HG03064 (cell line): ENCODE results near the gene FLNB.
"Not testable (repeated sequence)": the region's sequence is repeated elsewhere in the genome, so short reads cannot be mapped to it uniquely, and the experiment has no call there.

Source experiments
- ATAC-seq: cut with Tn5 transposase; IDR thresholded peaks from one replicate; pipeline ENCODE4 v1.9.1; 2021; ENCODE audit warnings: low read depth; ENCODE audit not compliant: unreplicated experiment

FLNB gene

DNA sequence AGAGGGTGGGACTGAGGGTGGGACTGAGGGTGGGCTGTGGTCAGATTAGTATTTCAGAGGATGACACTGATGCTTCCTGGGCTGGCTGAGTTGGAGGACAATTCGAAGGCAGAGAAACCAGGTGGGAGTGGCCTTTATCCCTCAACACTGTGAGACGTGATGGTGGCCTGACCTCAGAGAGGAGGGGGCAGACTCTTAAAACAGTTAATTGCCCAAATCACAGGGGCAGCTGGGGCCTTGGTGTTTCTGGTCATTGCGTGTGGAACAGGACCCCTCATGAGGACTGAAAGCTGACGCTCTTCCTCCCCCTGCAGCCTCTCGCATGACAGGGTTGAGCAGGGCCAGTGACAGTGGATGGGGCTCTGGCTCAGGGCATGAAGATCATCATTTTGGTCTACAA, 183.8 kb downstream of the FLNB start:
- ATAC-seq, result no peak

DNA sequence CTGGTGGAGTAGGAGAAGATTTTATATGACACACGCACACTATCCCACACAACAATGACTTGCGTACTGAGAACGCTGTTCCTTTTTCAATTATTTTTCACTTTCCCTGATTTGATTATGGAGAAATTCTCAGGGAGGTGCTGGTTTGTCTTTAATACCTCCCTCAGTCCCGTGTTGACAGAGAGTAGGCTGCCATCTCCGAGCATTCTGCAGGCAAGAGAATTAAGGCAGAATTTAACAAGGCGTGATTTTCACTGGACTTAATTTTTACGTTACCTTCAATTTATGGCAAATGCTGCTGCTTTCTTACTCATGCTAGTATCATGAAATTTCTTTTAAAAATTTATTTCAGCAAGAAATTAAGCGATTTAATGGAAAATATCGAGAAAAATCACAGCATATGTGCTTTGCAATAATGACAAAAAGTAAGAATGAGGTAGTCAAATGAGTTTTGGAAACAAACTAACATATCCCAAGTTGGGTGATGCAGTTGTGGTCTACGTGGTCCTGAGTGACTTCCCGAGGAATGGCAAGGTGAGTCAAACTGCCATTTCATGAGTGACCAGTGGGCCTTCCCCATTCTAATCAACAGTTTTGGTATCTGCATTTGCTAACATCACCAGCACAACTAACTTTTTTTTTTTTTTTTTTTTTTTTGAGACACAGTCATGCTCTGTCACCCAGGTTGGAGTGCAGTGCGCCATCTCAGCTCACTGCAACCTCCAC, 185.6 kb downstream of the FLNB start:
- no peak for ATAC-seq

GRCh38 chr3:58197588-58197987, 189.4 kb downstream of the FLNB start:
- ATAC-seq, result no peak

- no peak for ATAC-seq
These were observed 190.1 kb downstream of the FLNB start for GRCh38 chr3:58198362-58198761.

GRCh38 chr3:58198804-58199203, 190.6 kb downstream of the FLNB start:
- ATAC-seq, result no peak

- no peak for ATAC-seq
These were observed 192.0 kb downstream of the FLNB start for GRCh38 chr3:58200121-58200709.

DNA sequence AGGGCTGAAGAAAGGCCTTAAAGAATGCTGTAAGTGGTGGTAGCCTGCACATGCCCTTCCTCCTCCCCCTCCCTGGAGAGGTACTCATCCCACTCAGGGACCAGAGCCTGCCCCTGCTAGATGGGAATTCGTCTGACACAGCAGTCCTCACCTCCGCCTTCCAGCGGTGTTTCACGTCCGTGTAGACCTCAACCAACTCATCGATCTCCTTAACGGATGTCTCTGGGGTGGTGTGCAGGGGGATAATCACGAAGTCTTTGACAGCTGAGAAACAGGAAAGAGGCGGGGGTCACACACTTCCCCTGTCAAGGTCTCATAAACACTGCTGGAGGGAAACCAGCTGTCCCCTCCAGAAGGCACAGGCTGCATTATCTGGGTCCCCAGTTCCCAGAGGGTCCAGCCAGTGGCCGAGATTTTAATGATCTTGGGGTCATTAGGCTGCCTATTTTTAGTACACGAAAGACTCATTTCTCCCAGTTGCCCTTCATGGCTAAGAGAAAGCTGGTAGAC, 192.7 kb downstream of the FLNB start:
- ATAC-seq, result no peak

- ATAC-seq, result not testable (repeated sequence)
These were observed 193.2 kb downstream of the FLNB start for GRCh38 chr3:58201451-58201850.

GRCh38 chr3:58202917-58203360, 194.7 kb downstream of the FLNB start:
- peak; percentile 60 for ATAC-seq

DNA sequence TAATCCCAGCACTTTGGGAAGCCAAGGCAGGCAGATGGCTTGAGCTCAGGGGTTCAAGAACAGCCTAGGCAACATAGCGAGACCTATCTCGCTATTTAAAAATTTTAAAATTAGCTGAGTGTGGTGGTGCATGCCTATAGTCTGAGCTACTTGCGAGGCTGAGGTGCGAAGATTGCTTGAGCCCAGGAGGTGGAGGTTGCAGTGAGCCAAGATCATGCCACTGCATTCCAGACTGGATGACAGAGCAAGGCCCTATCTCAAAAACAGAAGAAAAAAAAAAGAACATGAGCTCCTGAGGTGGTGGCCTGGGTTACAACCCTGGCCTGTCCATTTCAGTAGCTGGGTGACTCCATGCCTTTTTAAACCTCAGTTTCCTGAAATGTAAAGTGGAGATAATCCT, 195.3 kb downstream of the FLNB start:
- ATAC-seq, result no peak

- ATAC-seq, result no peak
These were observed 196.5 kb downstream of the FLNB start for GRCh38 chr3:58204720-58205119.

DNA sequence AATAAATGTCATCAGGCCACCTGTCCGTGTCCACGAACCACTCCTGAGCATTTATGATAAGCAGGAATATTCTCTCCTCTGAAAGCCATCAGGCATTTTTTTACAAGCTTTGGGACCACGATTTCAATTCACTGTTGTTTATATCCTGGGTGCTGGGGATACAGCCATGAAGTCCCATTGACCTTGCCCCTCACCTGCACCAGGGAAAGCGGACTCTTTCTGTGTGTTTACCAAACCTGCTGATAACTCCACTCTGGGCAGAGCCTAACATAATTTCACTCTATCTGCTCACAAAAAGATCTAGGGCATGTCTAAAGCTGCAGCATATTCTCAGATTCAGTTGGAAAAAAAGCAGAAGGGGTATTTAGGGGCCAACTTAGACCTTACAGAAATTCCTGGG, 197.8 kb downstream of the FLNB start:
- ATAC-seq, result no peak

DNA sequence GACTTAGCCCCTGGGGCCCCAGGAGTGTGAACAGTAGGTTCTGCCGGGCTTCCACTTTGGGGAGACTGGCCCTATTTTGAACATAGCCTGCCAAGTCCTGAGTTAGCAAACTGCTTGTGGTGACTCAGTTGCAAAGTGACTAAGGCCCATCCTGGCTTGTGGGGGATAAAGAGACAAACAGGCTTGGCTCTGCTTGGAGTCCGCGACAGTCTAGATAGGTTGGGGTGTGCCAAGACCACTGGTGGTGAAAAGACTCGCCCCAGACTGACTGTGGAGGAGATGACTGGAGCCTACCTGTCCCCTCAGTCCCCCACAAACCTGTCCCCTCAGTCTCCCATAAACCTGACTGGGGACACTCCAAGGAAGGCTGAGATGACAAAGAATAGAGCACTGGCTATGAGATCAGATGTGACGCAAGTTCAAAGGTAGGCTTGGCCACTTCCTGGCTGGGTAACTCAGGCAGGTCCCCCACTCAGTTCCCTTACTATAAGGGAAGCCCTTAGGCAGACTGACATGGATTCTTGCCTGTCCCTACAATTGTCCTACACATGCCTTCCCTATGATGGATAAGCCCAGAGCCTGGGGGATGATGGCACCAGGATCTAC, 198.3 kb downstream of the FLNB start:
- ATAC-seq, result no peak

DNA sequence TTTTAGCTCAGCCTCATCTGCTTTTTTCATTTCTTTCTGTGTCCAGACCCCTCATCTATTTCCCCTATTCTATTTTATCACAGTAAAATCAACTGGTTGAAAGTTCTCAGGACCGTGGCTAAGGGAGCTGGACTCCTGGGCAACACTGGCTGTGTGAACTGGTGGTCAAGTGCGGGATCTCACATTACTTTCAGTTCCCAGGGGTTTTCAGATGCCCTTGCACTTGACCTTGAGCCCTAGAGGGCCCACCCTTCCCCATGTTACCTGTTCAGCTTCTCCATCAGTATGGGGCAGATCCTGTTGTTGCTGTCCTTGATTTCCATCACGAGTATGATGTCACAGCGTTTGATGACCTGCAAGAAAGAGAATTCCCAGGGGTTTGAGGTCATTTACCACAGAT, 199.7 kb downstream of the FLNB start:
- ATAC-seq, result no peak

DNA sequence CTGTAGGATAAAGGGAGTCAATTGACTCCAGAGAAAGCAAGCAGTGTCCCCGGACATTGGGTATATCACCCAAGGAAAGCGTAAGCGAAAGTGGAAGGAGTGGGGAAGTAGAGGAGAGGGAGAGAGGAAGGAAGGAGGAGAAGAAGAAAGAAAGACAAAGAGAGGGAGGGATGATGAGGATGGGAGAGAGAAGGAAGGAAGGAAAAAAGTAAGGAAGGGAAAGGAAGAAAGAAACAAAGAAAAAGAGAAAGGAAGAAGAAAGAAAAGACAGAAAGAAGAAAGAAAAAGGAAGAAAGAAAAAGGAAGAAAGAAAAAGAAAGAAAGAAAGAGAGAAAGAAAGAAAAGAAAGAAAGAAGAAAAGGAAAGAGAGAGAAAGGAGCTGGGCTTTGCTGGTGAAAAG, 201.7 kb downstream of the FLNB start:
- ATAC-seq, result no peak

DNA sequence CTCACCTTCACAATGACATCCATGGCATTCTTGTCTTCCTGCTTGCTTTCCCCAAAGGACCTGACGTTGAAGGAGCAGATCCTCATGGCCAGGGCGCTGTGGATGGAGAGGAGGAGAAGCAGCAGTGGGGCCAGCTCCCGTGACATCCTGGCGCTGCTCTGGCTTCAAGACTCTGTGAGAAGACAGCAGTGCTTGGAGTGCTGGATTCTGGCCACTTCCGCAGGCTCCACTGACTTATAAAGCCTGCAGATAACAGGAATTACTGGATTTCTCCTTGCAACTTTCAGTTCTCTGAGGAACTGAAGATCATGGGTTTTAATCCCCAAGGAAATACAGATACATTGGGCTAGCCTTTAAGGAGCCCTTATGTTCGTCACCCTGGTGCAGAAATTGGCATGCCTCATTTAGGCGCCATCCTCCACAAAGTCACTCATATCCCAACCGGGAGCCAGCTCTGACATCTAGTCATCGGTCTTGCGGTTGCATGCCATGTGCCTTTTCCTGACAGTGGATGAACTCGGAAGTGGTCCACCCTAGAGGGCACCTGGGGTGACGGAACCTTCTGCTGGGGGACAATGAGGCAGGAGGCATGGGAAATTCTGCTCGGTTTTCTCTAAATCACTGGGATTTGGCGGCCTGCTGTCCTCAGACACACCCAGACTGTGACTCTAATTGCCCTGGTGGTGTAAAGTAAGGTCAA, 202.7 kb downstream of the FLNB start, which contains the start of gene DNASE1L3:
DNASE1L3 (minus strand) TSS at position 212 of the 700 bp plus-strand sequence; CDS start at position 146, 66 bp downstream.
- no peak for ATAC-seq

DNA sequence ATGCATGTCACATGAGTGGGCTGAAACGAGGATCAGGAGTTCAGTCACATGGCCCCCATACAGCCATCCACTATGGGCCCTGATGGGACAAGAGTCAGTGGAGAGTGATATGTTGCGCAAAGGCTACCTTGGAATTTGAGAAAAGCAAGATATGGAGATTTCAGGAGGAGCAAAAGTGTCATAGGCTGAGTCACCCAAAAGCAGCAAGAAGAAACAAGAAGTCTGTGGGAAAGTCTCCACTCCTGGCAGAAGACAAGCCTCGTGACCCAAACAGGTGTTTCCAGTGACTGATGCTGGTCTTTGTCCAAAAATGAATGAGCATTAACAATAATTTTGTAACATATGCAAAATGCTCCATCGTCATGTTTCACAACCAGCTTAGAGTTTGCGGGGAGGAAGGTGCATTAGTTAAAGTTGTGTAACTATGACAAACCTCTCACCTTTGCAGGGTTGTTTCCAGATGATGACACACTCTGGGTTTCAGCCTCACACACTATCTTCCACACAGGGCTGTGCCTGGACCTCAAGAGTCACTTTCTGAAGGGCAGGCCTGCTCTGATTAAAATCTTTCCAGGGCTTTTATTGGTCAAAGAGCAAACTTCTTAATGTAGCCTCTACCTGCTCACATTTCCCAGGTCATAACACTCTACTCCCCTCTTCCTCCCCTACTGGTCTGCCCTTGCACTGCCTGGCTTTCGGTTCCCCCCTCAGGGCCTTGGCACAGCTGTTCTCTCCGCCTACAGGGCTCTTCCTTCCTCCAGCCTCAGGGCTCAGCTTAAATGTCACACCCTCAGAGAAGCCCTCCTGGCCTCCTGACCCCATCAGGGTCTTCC, 206.5 kb downstream of the FLNB start:
- ATAC-seq, result peak; percentile 77

GRCh38 chr3:58215317-58216025, 207.2 kb downstream of the FLNB start:
- peak; percentile 4 for ATAC-seq

DNA sequence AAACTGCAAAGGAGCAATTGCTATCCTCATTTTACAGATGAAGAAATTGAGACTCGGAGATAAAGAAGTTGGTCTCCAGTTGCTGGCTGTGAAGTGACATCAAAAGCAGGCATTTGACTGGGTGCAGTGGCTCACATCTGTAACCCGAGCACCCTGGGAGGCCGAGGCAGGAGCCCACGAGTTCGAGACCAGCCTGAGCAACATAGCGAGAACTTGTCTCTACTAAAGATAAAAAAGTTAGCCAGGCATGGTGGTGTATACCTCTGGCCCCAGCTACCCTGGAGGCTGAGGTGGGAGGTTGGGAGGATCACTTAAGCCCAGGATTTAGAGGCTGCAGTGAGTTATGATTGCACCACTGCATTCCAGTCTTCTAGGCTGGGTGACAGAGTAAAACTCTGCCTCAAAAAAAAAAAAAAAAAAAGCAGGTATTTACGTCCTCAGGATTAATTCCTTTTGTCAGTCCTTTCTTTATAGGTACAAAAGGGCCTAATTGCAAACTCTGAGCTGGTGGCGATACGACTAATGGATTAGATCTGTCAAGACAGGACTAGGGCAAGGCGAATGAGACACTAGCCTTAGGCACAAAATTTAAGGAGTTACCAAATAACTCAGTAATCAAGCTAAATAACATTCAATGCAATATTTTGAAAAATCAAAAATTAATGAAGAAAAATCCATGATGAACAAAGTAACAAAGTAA, 208.4 kb downstream of the FLNB start:
- ATAC-seq, result no peak
